K562 (cell line): ENCODE results near the gene PPM1H.

Experiments used
- ATF7 ChIP-seq: fragments of 450-650 bp; IDR thresholded peaks from 2 replicates; pipeline ENCODE4 v1.7.1; 2014; ENCODE audit warnings: mild to moderate bottlenecking, moderate library complexity
- BHLHE40 ChIP-seq: IDR thresholded peaks from 2 replicates; pipeline ENCODE4 v1.6.1; 2011; ENCODE audit warnings: low read length, improper control_type of control experiment
- SMARCA5 ChIP-seq: fragments of 450-650 bp; IDR thresholded peaks from 2 replicates; pipeline ENCODE4 v1.6.1; 2016
- SRSF7 ChIP-seq: fragments of 200-400 bp; formaldehyde crosslinking; optimal IDR thresholded peaks from 2 replicates; pipeline ENCODE3; 2017; ENCODE audit warnings: mild to moderate bottlenecking, low read depth, low read length
- TEAD1 ChIP-seq, 2 experiments: fragments of 450-650 bp in 1 of 2; sonication (generic) in 1 of 2; formaldehyde crosslinking; IDR thresholded peaks; 2 replicates each; pipeline versions ENCODE4 v1.4.0 to v1.8.0; 2020 to 2022; ENCODE audit warnings: mild to moderate bottlenecking in 2 of 2, missing genetic modification reagents in 1 of 2
- ZNF274 ChIP-seq: IDR thresholded peaks from 2 replicates; pipeline ENCODE4 v1.6.1; 2011; ENCODE audit warnings: low read depth, mild to moderate bottlenecking, low read length, moderate library complexity, borderline replicate concordance
- TF ChIP-seq, protein P1 (sequence below), 3 experiments: IDR thresholded peaks in 2 of 3; conservative IDR thresholded peaks in 1 of 3; 2 replicates each; pipeline ENCODE4 v1.5.1; 2011 to 2012; ENCODE audit warnings: low read length in 3 of 3, mild to moderate bottlenecking in 3 of 3, control low read depth in 2 of 3, improper control_type of control experiment in 1 of 3, inconsistent platforms in 1 of 3, low read depth in 1 of 3, mixed read lengths in 1 of 3, moderate library complexity in 1 of 3; ENCODE audit not compliant: insufficient read depth in 2 of 3
- TF ChIP-seq, protein P2 (sequence below): sonication (generic); formaldehyde crosslinking; IDR thresholded peaks from 2 replicates; pipeline ENCODE4 v1.4.0; 2020; ENCODE audit warnings: mild to moderate bottlenecking, missing genetic modification reagents

DNA sequence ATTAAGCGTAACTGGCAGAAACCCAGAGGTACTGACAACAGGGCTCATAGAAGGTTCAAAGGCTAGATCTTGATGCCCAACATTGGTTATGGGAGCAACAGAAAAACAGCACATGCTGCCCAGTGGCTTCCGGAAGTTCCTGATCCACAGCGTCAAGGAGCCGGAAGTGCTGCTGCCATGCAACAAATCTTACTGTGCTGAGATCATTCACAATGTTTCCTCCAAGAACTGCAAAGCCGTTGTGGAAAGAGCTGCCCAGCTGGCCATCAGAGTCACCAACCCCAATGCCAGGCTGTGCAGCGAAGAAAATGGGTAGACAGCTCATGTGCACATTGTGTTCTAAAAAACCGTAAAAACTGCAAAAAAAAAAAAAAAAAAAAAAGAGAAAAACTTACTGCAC lies 276.0 kb downstream of the PPM1H start:
- TF ChIP-seq SMARCA5 (no peak), TEAD1 (CRISPR knock-in tag; IDR thresholded peaks at IDR 0.05) (no peak), ZNF274 (no peak), SRSF7 (no peak), ATF7 (no peak), BHLHE40 (no peak)
- TF ChIP-seq, protein P1, sequence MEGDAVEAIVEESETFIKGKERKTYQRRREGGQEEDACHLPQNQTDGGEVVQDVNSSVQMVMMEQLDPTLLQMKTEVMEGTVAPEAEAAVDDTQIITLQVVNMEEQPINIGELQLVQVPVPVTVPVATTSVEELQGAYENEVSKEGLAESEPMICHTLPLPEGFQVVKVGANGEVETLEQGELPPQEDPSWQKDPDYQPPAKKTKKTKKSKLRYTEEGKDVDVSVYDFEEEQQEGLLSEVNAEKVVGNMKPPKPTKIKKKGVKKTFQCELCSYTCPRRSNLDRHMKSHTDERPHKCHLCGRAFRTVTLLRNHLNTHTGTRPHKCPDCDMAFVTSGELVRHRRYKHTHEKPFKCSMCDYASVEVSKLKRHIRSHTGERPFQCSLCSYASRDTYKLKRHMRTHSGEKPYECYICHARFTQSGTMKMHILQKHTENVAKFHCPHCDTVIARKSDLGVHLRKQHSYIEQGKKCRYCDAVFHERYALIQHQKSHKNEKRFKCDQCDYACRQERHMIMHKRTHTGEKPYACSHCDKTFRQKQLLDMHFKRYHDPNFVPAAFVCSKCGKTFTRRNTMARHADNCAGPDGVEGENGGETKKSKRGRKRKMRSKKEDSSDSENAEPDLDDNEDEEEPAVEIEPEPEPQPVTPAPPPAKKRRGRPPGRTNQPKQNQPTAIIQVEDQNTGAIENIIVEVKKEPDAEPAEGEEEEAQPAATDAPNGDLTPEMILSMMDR (IDR thresholded peaks at IDR 0.05 in 2 of 3, conservative IDR thresholded peaks at IDR 0.05 in 1 of 3; ENCODE audit: insufficient read depth in 2 of 3, low read depth in 1 of 3, low read length in 3 of 3) = no peak
- TF ChIP-seq, protein P2, sequence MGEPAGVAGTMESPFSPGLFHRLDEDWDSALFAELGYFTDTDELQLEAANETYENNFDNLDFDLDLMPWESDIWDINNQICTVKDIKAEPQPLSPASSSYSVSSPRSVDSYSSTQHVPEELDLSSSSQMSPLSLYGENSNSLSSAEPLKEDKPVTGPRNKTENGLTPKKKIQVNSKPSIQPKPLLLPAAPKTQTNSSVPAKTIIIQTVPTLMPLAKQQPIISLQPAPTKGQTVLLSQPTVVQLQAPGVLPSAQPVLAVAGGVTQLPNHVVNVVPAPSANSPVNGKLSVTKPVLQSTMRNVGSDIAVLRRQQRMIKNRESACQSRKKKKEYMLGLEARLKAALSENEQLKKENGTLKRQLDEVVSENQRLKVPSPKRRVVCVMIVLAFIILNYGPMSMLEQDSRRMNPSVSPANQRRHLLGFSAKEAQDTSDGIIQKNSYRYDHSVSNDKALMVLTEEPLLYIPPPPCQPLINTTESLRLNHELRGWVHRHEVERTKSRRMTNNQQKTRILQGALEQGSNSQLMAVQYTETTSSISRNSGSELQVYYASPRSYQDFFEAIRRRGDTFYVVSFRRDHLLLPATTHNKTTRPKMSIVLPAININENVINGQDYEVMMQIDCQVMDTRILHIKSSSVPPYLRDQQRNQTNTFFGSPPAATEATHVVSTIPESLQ (CRISPR knock-in tag) = no peak
